GOT3 (cell line): ENCODE results near the gene GABRP.
"Not testable (repeated sequence)": the region's sequence is repeated elsewhere in the genome, so short reads cannot be mapped to it uniquely, and the experiment has no call there.

ENCODE experiments used
- DNase-seq: peaks from one replicate; lab custom pipeline; 2025; ENCODE audit warnings: mixed read lengths; lab: John Stamatoyannopoulos, UW

The GABRP gene

GRCh38 chr5:170755679-170756456 lies 27.7 kb upstream of the GABRP start:
- DNase-seq = no peak

DNA sequence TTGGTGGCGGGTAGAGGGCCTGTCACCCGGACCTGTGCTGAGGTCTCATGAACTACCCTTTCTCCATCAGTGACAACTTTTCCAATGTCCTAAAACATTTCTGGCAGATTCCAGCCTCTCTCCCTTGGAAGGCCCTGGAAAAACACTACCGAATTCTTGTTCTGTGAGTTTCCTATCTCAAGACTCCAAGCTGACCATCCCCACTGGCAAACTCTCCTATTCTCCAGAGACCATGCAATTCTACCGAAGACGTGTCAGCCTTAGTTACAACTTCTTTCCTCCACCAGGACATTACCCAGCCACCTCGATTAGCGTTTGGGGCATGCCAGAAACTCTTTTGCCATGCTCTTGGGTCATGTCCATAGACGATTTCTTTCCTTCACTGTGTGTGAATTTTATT lies 26.8 kb upstream of the GABRP start:
- no peak for DNase-seq

- no peak for DNase-seq
Measured at GRCh38 chr5:170757182-170757601, 26.3 kb upstream of the GABRP start.

GRCh38 chr5:170757669-170758068 lies 25.9 kb upstream of the GABRP start:
- DNase-seq = no peak

DNA sequence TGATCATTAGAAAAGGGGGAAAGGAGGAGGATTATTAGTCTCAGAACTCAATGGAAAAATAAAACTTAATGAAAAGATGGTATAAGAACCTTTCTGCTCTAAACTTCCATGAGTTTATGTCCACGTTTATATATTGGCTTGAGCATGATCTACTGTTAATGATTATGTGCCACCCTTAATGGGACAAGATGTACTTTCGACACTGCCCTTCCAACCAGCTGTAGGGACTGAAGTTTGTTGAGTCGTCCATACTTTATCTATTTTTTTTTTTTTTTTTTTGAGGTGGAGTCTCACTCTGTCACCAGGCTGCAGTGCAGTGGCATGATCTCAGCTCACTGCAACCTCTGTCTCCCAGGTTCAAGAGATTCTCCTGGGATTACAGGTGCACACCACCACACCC lies 25.0 kb upstream of the GABRP start:
- no peak for DNase-seq

DNA sequence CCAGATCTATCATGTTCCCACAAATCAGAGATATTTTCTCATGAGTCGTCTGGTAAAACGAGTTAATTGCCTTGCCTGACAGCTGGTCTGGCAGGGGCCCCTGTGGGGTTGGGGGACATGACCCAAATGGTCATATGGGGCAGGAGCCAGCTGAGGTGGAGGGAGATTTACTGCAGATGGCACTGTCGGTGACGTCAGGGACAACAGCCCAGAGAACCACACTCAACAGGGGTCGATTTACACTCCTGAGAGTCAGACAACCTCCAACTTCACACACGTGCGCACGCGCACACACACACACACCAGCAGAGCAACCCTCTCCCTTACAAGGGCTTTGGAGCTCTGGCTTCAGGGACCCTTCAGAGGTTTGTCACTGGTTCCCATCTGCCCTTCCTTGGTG lies 23.4 kb upstream of the GABRP start:
- no peak for DNase-seq

GRCh38 chr5:170761048-170761707 lies 22.3 kb upstream of the GABRP start:
- DNase-seq = no peak

- DNase-seq = no peak
Measured at GRCh38 chr5:170761708-170762066, 21.8 kb upstream of the GABRP start.

DNA sequence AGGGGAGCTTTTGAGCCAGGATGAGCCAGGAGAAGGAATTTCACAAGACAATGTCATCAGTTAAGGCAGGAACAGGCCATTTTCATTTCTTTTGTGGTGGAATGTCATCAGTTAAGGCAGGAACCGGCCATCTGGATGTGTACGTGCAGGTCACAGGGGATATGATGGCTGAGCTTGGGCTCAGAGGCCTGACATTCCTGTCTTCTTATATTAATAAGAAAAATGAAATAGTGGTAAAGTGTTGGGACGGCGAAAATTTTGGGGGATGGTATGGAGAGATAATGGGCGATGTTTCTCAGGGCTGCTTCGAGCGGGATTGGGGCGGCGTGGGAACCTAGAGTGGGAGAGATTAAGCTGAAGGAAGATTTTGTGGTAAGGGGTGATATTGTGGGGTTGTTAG lies 21.2 kb upstream of the GABRP start:
- not testable (repeated sequence) for DNase-seq

GRCh38 chr5:170765868-170766267 lies 17.7 kb upstream of the GABRP start:
- not testable (repeated sequence) for DNase-seq

- no peak for DNase-seq
Measured at GRCh38 chr5:170769246-170769645, 14.3 kb upstream of the GABRP start.

DNA sequence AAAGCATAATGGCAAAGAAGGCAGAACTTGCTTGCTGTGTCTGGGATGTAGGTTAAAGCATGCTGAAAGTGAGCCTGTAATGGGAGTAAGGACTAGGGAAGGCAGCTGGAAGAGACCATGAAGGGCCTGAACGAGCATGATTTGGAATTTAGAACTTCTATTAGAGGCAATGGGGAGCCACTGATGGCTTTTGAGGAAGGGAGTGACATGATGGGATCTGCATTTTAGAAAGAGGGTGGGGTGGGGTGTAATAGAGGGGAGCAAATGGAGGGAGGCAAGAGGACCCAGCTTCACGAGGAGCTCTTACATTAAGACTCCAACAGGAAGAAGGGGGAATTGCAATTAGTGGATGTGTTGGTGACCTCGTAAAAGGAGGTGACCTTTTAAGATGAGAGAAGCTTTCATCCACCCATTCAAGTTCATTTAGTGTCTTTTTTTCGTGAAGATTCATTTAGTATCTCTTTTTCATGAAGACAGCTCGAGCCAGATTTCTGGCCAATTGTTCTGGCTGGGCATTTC lies 13.6 kb upstream of the GABRP start:
- no peak for DNase-seq

GRCh38 chr5:170771496-170771895 lies 12.0 kb upstream of the GABRP start:
- no peak for DNase-seq

DNA sequence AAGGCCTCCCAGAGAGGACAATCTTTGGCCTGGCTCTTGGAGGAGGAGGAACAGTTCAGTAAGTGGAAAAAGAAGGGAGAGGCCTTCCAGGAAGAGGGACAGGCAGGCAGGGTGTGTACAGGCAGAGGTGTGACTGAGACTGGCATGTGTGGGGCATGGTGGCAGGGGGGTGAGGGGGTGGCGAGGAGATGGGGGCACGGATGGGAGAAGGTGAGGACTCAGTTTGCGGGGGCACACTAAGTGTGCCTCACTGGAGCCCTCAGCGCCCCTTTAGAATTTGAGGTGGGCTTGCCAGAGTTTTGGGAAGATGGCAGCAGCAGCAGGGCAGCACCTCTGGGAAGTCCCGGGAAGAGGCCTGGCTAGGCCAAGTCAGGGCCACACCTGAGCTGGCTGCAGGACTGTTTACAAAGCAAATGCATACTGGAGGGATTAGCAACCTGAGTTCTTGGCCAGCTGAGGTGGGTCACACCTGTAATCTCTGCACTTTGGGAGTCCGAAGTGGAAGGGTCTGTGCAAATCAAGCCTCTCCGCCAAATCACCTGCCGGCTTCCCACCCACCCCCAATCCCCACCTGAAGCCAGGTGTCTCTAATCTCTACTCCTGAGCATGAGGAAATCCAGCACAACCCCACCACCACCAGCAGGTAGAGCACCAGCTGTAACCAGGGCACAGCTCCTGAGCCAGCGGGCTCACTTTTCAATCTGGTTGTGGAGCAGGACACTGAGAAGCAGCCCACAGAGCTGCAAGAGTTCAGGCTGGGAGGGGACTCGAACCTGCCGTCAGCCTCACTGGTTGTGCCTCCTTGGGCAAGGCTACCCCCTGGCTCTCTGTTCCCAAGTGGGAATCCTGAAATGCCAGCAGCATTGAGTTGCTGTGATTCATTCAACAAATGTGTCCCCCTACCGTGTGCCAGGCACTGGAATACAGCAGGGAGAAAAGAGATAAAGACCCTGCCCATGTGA lies 10.2 kb upstream of the GABRP start:
- DNase-seq = no peak

DNA sequence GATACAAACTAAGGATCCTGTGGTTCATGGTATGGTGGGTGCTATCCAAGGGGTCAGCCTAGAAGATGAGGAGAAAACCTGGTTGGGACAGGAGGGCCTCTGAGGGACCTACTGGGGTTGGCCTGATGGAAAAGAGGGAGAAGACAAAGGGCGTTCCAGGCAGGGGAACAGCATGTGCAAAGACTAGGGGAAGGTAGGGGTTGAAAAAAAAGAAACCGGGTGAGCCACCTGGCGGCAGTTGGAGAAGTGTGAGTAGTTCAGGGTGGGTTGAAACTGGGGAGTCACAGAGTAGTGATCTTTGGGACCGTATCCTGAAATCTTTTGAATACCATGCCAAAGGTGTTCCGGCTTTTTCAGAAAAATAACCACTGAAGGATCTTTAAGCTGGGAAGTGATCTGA lies 8.7 kb upstream of the GABRP start:
- no peak for DNase-seq

DNA sequence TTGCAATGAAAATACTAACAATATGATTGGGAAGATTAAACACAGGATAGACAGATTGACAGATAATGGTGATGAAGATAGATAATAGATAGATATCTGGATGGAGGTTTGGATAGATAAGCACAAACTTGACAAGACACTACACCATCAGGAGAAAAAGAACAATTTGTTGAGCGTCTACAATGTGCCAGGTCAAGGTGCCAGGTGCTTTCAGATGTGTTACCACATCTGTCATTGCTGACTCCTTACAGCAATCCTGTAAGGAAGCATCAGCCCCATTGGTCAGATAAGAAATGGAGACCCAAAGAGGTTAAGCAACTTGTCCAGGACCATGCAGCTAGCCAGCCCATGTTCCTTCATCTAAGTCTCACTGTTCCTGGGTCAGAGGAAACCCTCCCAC lies 1.6 kb upstream of the GABRP start:
- DNase-seq = no peak

GRCh38 chr5:170782438-170782837 lies 1.1 kb upstream of the GABRP start:
- no peak for DNase-seq

GRCh38 chr5:170785416-170785815 lies 1.9 kb downstream of the GABRP start:
- DNase-seq = no peak

DNA sequence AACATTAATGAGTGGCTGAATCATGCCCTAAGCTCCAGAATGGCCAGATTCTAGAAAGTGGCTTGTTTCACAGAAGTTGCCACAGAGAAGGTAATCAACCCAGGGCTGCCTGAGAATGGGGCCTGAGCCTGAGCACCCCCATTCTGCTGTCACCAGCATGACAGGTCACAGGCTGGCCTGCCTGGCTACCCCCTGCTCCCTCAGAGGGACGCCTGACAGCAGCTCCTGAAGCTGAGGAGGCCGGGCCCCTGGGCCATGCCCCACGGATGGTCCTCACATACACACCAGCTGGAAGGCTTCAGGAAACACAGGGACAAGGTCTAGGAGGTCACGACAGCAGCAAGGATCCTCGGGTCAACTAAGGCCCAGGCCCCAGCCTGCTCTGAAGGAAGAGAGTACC lies 3.7 kb downstream of the GABRP start:
- DNase-seq = no peak

- no peak for DNase-seq
Measured at GRCh38 chr5:170788626-170789304, 5.2 kb downstream of the GABRP start.

GRCh38 chr5:170791325-170791954 lies 7.9 kb downstream of the GABRP start:
- DNase-seq = no peak
